ENCODE measurements around the gene SORCS3.

The SORCS3 gene

DNA sequence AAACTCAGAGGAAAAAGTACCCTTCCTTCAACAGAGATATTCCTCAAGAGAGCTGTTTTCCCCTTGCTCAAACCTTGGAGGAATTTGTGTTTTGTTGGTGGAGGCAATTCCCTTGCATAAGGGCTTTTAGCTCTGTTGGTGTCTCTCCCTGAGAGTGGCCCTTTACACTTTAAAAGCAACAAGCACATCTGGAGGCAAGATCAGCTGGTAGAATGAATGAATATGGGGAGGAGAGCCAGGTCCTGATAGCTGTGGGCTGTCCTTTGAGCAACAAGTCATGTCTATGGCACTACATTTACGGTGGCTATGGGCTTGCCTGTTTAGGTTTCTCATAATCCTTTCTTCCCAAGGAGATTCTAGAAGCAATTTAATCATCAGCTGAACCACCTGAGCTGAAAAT, 384.0 kb downstream of the SORCS3 start:
- DNase-seq = no peak

- DNase-seq = no peak
These were observed 385.5 kb downstream of the SORCS3 start for GRCh38 chr10:105026566-105026965.

DNA sequence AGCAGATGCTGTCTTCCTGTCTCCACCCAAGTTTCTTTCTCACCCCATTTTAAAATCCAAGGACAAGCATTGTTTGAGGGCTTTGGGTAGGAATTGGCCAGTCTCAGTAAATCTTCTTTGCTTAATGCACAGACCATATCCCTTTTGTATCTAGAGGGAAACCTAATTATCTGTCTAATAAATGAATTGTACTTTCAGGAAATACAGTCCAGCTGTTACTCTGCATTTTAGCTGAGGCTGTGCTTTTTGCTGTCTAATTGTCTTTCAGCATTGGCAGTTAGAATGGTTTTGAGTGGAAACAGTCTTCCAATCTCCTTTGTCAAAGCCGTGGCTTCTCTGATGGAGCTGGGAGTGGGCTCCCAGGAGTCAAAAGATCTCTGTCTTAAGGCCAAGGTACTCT, 388.2 kb downstream of the SORCS3 start:
- no peak for DNase-seq

DNA sequence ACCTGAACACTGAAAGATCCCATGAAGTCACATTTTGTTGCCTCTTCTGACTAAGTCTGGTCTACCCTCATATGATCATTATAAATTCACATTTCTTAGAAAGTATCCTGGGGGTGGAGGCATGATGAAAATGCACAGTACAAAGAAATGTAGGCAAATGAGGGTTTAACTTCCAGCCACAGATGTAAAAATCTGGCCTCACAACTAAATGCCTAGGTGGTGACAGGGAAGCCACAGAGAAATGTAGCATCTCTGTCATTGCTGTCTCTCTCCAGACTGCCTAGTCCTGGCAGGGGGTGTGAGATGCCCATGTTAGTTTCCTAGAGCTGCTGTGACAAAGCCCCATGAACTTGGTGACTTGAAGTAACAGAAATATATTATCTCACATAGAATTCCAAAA, 395.9 kb downstream of the SORCS3 start:
- DNase-seq = no peak

GRCh38 chr10:105041956-105042355, 400.9 kb downstream of the SORCS3 start:
- no peak for DNase-seq

GRCh38 chr10:105042906-105043552, 401.9 kb downstream of the SORCS3 start:
- no peak for DNase-seq

DNA sequence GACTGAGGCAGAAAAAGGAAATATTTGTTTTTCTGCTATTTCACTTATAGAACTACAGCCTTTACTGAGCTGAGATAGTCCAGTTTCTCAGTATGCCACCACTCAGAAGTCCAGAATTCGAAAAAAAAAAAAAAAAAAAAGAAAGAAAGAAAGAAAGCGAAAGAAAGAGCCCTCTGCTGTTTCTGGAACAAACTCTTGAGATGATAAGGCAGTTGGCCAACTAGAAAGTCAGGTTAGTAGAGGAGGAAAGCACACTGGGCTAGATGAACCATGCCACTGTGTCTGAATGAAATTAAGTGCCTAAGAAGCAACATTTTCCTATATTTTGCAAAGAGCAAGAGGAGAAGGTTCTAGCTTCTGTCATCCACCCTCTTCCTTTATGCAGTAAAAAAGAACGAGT, 403.8 kb downstream of the SORCS3 start:
- DNase-seq = no peak

DNA sequence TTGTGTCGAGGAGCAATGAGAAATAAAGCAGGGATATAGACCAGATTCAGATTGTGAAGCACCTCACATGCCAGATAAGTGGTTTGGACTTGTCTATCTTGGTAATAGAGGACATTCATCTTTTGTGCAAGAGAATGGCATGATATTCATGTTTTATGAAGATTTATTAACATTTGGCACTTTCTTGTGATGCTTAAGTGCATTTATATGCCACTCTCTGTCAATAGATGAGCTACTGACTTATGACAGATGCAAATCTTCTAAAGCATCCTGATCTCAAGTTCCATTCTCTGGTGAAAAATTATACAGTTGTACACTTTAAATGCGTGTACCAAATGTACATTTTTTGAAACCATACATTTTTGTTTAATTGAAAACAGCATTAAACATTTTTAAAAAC, 415.3 kb downstream of the SORCS3 start:
- DNase-seq = no peak

DNA sequence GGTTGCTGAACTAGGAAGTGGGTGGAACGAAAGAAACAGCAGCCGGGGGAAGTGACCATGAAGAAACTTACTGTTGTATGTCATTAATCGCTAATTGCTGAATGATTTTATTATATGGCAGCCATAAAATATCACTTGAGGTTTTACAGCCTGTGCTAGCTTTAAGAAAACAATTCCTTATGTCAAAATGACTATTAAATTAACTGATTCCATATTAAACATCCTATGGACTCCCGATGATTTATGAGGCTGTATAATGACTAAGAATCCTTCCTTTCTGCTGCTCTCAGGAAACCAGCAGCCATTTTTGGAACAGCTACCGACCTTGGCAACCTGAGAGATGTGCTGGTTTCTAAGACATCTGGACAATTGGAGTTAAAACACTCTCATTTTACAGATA, 421.9 kb downstream of the SORCS3 start:
- no peak for DNase-seq

DNA sequence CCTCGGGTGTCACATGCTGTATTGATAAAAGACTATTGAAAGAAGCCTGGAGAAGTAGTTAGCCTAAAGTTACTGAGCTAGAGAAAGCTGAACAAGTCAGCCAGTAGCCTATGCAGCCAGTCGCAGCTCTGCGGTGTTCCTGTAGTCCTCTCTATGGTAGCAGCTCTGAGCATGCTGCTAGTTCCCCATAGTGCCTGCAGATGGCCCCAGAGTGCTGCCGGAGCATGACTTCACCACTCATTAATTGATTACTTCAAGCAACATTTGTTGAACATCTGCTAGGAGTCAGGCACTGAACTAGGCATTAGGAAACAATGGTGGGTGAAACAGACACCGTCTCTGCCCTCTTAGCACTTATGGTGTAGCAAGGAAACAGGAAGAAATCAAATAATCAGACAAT, 422.7 kb downstream of the SORCS3 start:
- peak; percentile 21 for DNase-seq

- no peak for DNase-seq
These were observed 427.4 kb downstream of the SORCS3 start for GRCh38 chr10:105068497-105068896.

GRCh38 chr10:105070249-105070648, 429.2 kb downstream of the SORCS3 start:
- DNase-seq = no peak

DNA sequence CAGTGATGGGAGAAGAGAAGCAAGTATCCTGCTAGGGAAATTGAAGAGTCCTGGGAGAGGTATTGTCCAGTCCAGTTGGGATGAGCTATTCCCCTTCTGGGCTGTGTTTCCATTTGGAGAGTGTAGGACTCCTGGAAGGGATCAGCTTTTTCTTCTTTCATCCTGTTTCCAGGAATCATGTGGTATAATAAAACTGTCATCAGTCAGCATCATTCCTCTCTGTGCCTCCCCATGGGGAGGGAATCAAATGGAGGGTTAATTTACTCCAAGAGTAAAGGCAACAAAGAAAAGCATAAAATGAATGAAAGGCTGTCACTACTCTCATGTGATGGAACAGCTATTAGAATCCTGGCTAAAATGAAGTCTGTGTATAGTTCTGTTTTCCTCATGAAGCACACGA, 429.9 kb downstream of the SORCS3 start:
- DNase-seq = no peak

DNA sequence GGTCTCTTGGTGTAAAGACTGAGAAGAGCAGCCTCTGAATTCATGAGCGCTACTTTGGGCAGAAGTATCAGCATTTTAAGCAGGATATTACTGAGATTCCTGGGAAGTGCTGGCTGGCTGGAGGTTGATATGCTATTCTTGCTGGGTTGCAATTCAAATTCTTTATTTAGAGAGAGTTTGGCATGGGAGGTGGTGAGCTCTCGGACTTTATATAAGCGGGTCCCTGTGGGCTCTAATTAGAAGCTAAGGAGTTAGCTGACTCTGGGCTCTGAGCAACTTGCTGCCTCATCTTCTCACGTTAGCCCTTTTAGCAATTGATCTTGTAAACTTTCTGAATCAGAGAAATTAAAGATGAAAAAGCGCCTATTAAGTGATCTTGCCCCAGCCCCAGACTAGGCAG, 430.9 kb downstream of the SORCS3 start:
- DNase-seq = no peak

GRCh38 chr10:105073999-105074398, 432.9 kb downstream of the SORCS3 start:
- DNase-seq = no peak

DNA sequence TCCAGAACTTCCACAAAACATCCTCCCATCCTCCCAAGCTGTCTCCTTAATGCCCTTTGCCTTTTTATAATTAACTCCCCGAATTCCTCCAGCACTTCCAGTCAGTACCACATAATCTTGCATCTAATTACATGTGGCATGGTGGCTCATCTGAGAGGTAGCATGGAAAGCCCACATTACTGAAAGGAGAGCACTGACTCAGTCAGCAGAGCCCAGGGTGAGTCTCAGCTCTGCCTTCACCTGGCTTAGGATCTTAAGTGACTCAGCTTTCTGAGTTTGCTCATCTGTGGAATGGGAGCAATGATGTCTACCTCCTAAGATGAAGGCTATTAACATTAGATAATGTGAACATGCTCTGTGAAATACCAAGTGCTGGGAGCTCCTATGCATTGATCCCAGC, 433.9 kb downstream of the SORCS3 start:
- no peak for DNase-seq

DNA sequence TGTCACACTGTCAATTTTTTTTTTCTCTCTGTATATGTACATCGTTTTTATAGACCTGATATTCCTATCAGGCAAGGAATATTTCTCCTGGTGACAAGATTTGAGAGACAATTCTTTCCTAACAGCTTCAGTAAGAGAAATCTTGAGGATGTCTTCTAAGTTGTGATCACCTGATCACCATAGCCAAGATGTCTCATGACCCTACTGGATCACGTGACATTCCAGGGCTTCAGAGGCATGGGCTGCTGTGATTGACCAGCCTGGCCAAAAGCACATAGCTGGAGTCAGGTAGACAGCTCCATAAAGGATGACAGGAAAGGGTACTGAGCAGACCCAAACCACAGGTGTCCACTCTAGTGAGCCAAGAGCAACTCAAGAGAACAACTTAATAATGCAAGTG, 444.9 kb downstream of the SORCS3 start:
- no peak for DNase-seq

GRCh38 chr10:105094048-105094447, 453.0 kb downstream of the SORCS3 start:
- DNase-seq = no peak

GRCh38 chr10:105096316-105096715, 455.2 kb downstream of the SORCS3 start:
- DNase-seq = no peak

DNA sequence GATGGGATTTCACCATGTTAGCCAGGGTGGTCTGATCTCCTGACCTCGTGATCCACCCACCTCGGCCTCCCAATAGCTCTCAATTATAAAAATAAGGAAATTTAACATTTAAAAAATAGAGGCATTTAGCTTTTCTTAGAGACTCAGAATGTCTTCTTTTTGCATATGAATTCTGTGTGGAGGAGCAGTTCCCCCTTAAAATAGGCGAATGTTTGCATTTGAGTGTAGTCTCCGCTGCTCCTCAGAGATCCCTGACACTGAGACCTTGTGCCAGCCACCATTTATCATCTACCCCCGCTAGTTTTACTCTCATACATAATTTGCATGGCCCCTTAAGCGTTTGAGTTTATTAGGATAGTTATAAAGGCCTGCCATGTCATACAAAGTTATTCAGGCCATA, 461.9 kb downstream of the SORCS3 start:
- no peak for DNase-seq

DNA sequence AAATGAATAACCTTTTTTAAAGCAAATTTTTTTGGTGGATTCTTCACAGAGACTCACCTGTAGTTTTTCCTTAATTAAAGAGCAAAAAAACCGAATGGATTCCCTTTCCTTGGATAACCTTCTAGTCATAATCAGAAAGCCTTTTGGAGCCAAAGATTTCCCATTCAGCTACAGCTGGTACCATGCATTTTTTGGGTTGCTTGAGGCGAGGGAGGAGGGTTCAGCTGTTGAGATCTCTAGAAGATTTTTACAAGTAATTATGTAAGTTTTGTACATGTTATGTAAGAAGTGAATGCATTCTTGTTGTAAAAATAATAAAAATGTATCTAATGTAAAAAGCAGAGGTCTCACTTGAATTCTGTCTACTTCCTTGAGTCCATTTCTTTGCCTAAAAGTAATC, 463.2 kb downstream of the SORCS3 start:
- no peak for DNase-seq

- no peak for DNase-seq
These were observed 468.1 kb downstream of the SORCS3 start for GRCh38 chr10:105109164-105109563.

- no peak for DNase-seq
These were observed 471.8 kb downstream of the SORCS3 start for GRCh38 chr10:105112862-105113261.

DNA sequence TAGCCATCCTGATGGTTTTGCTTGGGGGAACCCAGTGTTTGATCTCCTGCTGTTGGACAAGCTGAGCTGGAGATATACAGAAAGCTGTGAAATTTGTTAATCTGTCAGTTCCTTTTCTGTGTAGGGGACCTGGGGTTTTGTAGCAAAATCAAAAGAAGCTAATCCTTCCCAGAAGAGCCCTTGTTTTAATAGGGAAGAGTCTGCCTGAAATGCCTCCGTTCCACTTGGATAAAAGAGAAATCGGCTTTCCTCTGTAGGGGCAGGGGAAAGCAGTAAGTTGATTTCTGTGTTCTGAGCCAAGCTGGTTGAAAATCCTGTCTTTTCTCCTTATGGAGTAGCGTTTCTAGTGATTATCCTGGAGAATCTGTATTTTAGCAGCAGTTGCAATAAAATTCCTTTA, 472.6 kb downstream of the SORCS3 start:
- no peak for DNase-seq

GRCh38 chr10:105121743-105122142, 480.7 kb downstream of the SORCS3 start:
- no peak for DNase-seq

DNA sequence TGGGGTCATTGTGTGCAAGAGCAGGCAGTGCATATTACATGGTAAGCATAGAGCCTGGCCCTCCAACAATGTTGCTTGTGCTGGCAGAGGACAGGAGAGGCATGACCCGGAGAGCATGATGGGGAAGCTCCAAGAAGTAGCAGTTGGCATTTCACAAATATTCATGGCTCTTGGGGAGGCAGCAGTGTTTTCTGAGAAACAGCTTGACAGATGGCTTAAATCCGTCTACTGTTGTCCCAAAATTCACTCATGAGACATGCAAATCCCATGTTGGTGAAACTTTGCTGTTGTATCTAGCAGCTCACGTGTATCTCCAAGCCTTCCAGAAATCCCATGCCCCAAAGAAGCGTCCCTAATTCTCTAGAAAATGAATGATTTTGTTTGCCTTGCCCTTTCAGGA, 487.0 kb downstream of the SORCS3 start:
- DNase-seq = no peak
